A673 (cell line): ENCODE results near the gene DCTN5.

Experiments
- CTCF ChIP-seq: fragments of 300-800, 200-600 bp; sonication (generic); conservative IDR thresholded peaks from 2 replicates; pipeline ENCODE4 v1.5.1; 2017; ENCODE audit warnings: low read depth, mild to moderate bottlenecking, antibody characterized with exemption, low read length, moderate library complexity, mixed read lengths
- EZH2 ChIP-seq: fragments of 200-600 bp; sonication (generic); IDR thresholded peaks from 2 replicates; pipeline ENCODE4 v1.6.1; 2017; ENCODE audit warnings: borderline replicate concordance, low read depth, mild to moderate bottlenecking, mixed read lengths, antibody characterized with exemption, low read length; ENCODE audit not compliant: poor library complexity, severe bottlenecking

DNA sequence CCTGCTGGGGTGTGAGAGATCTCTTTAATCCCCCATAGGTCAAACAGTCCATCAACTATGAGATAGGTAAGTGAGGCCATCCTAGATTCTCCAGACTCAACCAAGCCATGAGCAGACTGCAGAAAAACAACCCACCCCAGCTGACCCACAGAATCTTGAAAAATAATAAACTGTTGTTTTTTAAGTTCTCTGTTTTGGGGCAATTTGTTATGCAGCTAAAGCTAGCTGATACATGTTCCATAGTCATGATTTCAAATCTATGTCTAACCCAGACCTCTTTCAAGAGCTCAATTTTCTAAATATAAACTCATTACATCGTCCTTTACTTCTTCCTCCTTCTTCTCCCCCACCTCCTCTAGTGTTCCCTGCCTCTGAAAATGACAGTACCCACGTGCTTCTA, 61.7 kb downstream of the DCTN5 start:
- TF ChIP-seq CTCF (no peak), EZH2 (no peak)
